Melanocyte of skin (primary cell): Measurements from ENCODE around the gene CXCL11. TPM values are rescaled to one million over a fixed set of nuclear protein-coding genes. Genes with fewer than 3 reads are reported as not detected.

Source experiments
- total RNA-seq, 2 donors: library from RNA; depleted of rRNA; stranded (reverse); fragments of >200 nt; gene quantifications; 2 replicates each; pipeline ENCODE4 v1.2.3, GENCODE V29; 2012

Gene CXCL11
- 1 to 10 TPM in 1 of 2 donors, under 1 TPM in 1; 0.69 to 1.7 TPM for total RNA-seq

DNA sequence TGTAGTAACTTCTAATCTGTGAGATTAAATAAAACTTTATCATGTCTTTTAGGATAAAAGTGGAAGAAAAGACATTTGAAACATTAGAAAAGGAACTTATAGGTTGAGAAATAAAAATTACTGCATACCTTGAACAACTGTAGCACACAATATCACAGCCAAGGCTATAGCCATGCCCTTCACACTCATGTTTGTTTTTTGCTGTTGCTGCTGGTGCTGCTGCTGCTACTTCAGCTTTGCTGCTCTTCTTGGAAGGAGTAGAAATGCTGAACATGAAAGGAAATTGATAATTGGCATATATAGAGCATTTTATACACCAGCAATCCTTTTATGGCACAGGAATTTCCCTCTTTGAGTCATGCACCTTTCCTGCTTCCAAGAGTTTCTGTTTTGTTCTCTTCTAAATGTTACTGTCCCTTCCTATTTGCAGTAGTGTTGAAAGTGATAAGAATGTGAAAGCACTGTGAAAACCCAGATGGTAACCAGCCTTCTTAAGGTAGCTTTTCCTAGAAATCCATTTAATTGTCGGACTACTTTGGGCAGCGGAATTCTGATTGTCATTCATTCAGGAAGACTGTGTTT lies at the start of gene CXCL11:
CXCL11 (minus strand) TSS at position 272 of the 582 bp plus-strand sequence; CDS start at position 189, 83 bp downstream.

GRCh38 chr4:76074468-76074867 lies 38.6 kb upstream of the CXCL11 start, which contains the start of gene ART3:
TSS of gene ART3 (plus strand) at chr4:76074709. CDS start at chr4:76075890, 1,181 bp downstream.

DNA sequence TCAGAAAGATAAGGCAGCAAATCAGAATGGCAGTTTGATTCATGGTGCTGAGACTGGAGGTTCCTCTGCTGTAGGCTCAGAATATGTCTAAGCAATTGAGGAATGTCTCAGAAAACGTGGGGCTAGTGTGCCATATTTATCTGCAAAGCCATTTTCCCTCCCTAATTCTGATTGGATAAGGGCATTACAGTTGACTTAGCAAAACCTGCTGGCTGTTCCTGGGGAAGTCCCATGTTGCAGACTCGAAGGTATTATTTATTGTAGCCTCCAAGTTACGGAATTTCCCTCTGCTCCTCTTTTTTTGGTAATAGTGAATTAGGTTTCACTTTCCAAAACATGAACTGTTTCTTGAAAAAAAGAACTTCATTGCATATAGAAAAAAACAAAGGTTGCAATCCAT lies 12.5 kb downstream of the CXCL11 start, which contains the start of gene CXCL10:
CXCL10 (minus strand) TSS at position 109 of the 400 bp plus-strand sequence; CDS start at position 43, 66 bp downstream.

DNA sequence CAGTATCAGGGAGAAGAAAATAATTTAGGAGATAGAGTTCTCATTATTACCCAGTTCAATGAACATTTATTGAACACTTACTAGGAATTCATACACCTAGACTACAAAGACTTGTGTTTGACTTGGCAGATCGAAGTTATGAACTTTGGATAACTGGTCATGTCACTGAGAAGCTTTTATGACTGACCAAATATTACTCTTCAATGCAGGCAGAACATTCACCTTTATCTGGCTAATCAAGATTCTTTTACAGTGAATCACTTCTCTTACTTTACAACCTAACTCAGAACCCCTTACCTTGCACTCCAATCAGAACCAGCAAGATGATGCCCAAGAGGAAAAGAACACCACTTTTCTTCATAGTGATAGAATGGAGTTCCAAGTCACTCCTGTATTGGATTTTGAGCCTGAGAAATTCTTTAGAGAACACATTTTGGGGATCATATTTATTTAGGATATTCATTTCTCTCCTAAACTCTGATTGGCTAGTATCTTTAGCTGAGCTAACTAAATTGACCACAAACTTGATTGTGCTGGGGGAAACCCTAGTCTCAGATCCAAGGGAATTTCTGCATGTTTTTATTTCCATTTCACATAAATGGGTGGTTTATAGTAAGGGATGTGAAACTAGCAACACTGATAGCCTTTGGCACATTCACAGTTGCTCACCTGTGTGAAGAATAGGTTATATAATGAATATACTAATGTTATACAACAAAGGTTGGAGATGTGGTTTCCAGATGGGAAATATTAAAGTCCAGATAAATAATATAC lies 28.6 kb downstream of the CXCL11 start, which contains the start of gene CXCL9:
CXCL9 (minus strand) TSS at position 421 of the 774 bp plus-strand sequence; CDS start at position 361, 60 bp downstream.

Other genes starting within 250 kb of the CXCL11 start
- gene PPEF2, start 133.6 kb downstream of the CXCL11 start, total RNA-seq = not detected
- 10 to 100 TPM in 1 of 2 donors, 1 to 10 TPM in 1; 8.3 to 17.0 TPM for gene NAAA, start 95.1 kb downstream of the CXCL11 start, total RNA-seq
- 10 to 100 TPM; 35.1 to 50.6 TPM for gene SDAD1, start 45.1 kb downstream of the CXCL11 start, total RNA-seq
- gene CXCL9, start 28.6 kb downstream of the CXCL11 start, total RNA-seq = under 1 TPM; 0.33 to 0.34 TPM
- 10 to 100 TPM in 1 of 2 donors, 1 to 10 TPM in 1; 7.7 to 10.3 TPM for gene CXCL10, start 12.6 kb downstream of the CXCL11 start, total RNA-seq
- 1 to 10 TPM; 2.4 to 3.3 TPM for gene ART3, start 38.6 kb upstream of the CXCL11 start, total RNA-seq
- gene NUP54, start 112.3 kb upstream of the CXCL11 start, total RNA-seq = 10 to 100 TPM; 24.8 to 44.6 TPM
- gene SCARB2, start 177.8 kb upstream of the CXCL11 start, total RNA-seq = 100 to 1,000 TPM; 168 to 243 TPM
- under 1 TPM; under 0.01 to 0.34 TPM for gene FAM47E, start 215.7 kb upstream of the CXCL11 start, total RNA-seq